Mesothelial cell of epicardium (in vitro differentiated cells): ENCODE results near the gene TECR. TPM values are rescaled to one million over a fixed set of nuclear protein-coding genes. Genes with fewer than 3 reads are reported as not detected.
A peak's percentile ranks its signal among the peaks of the same experiment; 100 is the strongest.

Experiments
- DNase-seq, 2 experiments: peaks; one replicate each; pipeline ENCODE4 v3.0.0; 2021; ENCODE audit warnings: low spot score in 2 of 2; ENCODE audit not compliant: unreplicated experiment in 2 of 2
- H3K27ac Mint-ChIP-seq: 2 replicates; pipeline ENCODE4 v1.8.0; 2021; ENCODE audit warnings: mixed read lengths
- H3K27me3 Mint-ChIP-seq: 2 replicates; pipeline ENCODE4 v1.8.0; 2021; ENCODE audit warnings: low read depth, mixed read lengths
- H3K36me3 Mint-ChIP-seq: 2 replicates; pipeline ENCODE4 v1.8.0; 2021; ENCODE audit warnings: mixed read lengths
- H3K4me1 Mint-ChIP-seq: 2 replicates; pipeline ENCODE4 v1.8.0; 2021; ENCODE audit warnings: mixed read lengths
- H3K4me3 Mint-ChIP-seq: 2 replicates; pipeline ENCODE4 v1.8.0; 2021; ENCODE audit warnings: mild to moderate bottlenecking, moderate library complexity, mixed read lengths
- H3K9me3 Mint-ChIP-seq: 2 replicates; pipeline ENCODE4 v1.8.0; 2021; ENCODE audit warnings: mixed read lengths
- CTCF ChIP-seq: fragments of 200-600 bp; sonication (generic); IDR thresholded peaks from one replicate; pipeline ENCODE4 v1.5.0; 2021; ENCODE audit warnings: antibody characterized with exemption; ENCODE audit not compliant: unreplicated experiment
- total RNA-seq: library from RNA; stranded (reverse); gene quantifications from 3 replicates; pipeline ENCODE4 v1.2.1, GENCODE V29; 2021

TECR gene
- total RNA-seq, 1 donor from 2014 or later: 115 TPM

- H3K27me3 Mint-ChIP-seq: no peaks in the 10 kb centered on the region
- H3K9me3 Mint-ChIP-seq: no peaks in the 10 kb centered on the region
- TF ChIP-seq CTCF: no peak
- peaks cover 2% of the 10 kb centered on the region for H3K36me3 Mint-ChIP-seq
- H3K4me1 Mint-ChIP-seq: peaks cover 20% of the 10 kb centered on the region
- peak overlapping the region; percentile 62 for H3K27ac Mint-ChIP-seq
- no peak overlapping the region for H3K4me3 Mint-ChIP-seq
- DNase-seq: no peak
These were observed 30.8 kb downstream of the TECR start for GRCh38 chr19:14559916-14560775.

- peaks cover 2% of the 10 kb centered on the region for H3K36me3 Mint-ChIP-seq
- peak overlapping the region; percentile 62 for H3K27ac Mint-ChIP-seq
- no peak for DNase-seq
- H3K9me3 Mint-ChIP-seq: no peaks in the 10 kb centered on the region
- H3K4me3 Mint-ChIP-seq: no peak overlapping the region
- peaks cover 20% of the 10 kb centered on the region for H3K4me1 Mint-ChIP-seq
- TF ChIP-seq CTCF: no peak
- H3K27me3 Mint-ChIP-seq: no peaks in the 10 kb centered on the region
These were observed 31.3 kb downstream of the TECR start for GRCh38 chr19:14560776-14561108.

GRCh38 chr19:14561249-14561648, 31.9 kb downstream of the TECR start:
- Mint-ChIP-seq H3K27me3 (no peaks in the 10 kb centered on the region), H3K4me3 (no peak overlapping the region), H3K27ac (no peak overlapping the region), H3K4me1 (peaks cover 20% of the 10 kb centered on the region), H3K9me3 (no peaks in the 10 kb centered on the region), H3K36me3 (peaks cover 2% of the 10 kb centered on the region)
- no peak for TF ChIP-seq CTCF
- DNase-seq: no peak

GRCh38 chr19:14561847-14562351, 32.5 kb downstream of the TECR start:
- H3K36me3 Mint-ChIP-seq: peaks cover 2% of the 10 kb centered on the region
- H3K27ac Mint-ChIP-seq: peak overlapping the region; percentile 68
- H3K27me3 Mint-ChIP-seq: no peaks in the 10 kb centered on the region
- no peaks in the 10 kb centered on the region for H3K9me3 Mint-ChIP-seq
- DNase-seq: no peak
- no peak for TF ChIP-seq CTCF
- H3K4me1 Mint-ChIP-seq: peaks cover 16% of the 10 kb centered on the region
- H3K4me3 Mint-ChIP-seq: no peak overlapping the region

GRCh38 chr19:14562660-14563589, 33.5 kb downstream of the TECR start:
- no peak for TF ChIP-seq CTCF
- H3K36me3 Mint-ChIP-seq: peaks cover 5% of the 10 kb centered on the region
- peak overlapping the region; percentile 6 for H3K27ac Mint-ChIP-seq
- no peaks in the 10 kb centered on the region for H3K9me3 Mint-ChIP-seq
- no peak for DNase-seq
- H3K27me3 Mint-ChIP-seq: no peaks in the 10 kb centered on the region
- peaks cover 16% of the 10 kb centered on the region for H3K4me1 Mint-ChIP-seq
- H3K4me3 Mint-ChIP-seq: no peak overlapping the region
